IMR-90 (cell line): Measurements from ENCODE around the gene ARID4B. TPM values are rescaled to one million over a fixed set of nuclear protein-coding genes. Genes with fewer than 3 reads are reported as not detected.

Source experiments
- ATAC-seq: fragments of 200-7000 bp; cut with Tn5 transposase; 2 replicates; pipeline ENCODE4 v1.9.1; 2020; ENCODE audit warnings: low read depth, mild to moderate bottlenecking, moderate library complexity
- BruUV-seq: library from RNA; stranded (reverse); fragments of 400-500 nt; replicated peaks from 2 replicates; lab custom pipeline; 2021; lab: Mats Ljungman, UMichigan
- CTCF ChIA-PET: fragments of 300-600 bp; formaldehyde crosslinking; extraction: SDS; loops from one replicate; lab custom pipeline; 2021; ENCODE audit warnings: antibody characterized with exemption; lab: Yijun Ruan, JAX
- POLR2A ChIA-PET: fragments of 300-600 bp; sonication (Branson Sonifier 250); formaldehyde crosslinking; loops from one replicate; lab custom pipeline; 2022; ENCODE audit warnings: antibody characterized with exemption; ENCODE audit not compliant: unreplicated experiment; lab: Charles Lee
- DNase-seq: peaks from one replicate; pipeline ENCODE4 v3.0.0; 2013
- H2AFZ ChIP-seq: replicated peaks from 2 replicates; pipeline ENCODE3; 2013; ENCODE audit warnings: low read length, mild to moderate bottlenecking; ENCODE audit not compliant: poor library complexity
- H2AK5ac ChIP-seq: 2 replicates; pipeline ENCODE4 v1.6.1; 2013; ENCODE audit warnings: low read depth, low read length, inconsistent platforms
- H2AK9ac ChIP-seq: replicated peaks from 2 replicates; pipeline ENCODE3; 2013; ENCODE audit warnings: mild to moderate bottlenecking, low read depth, low read length, moderate library complexity; ENCODE audit not compliant: poor library complexity
- H2BK120ac ChIP-seq: 2 replicates; pipeline ENCODE4 v1.6.1; 2013; ENCODE audit warnings: low read depth, low read length, inconsistent platforms
- H2BK15ac ChIP-seq: 3 replicates; pipeline ENCODE4 v1.6.1; 2013; ENCODE audit warnings: low read depth, low read length, inconsistent platforms
- H2BK20ac ChIP-seq: 2 replicates; pipeline ENCODE4 v1.6.1; 2013; ENCODE audit warnings: low read depth, mild to moderate bottlenecking, inconsistent platforms, low read length, moderate library complexity
- H2BK5ac ChIP-seq: 2 replicates; pipeline ENCODE4 v1.6.1; 2013; ENCODE audit warnings: mild to moderate bottlenecking, low read depth, low read length, inconsistent platforms; ENCODE audit not compliant: poor library complexity, severe bottlenecking
- H3K14ac ChIP-seq: replicated peaks from 2 replicates; pipeline ENCODE4 v1.6.1; 2013; ENCODE audit warnings: low read depth, low read length, inconsistent platforms
- H3K18ac ChIP-seq: 2 replicates; pipeline ENCODE4 v1.6.1; 2013; ENCODE audit warnings: low read depth, low read length, control low read depth
- H3K23ac ChIP-seq: 2 replicates; pipeline ENCODE4 v1.6.1; 2013; ENCODE audit warnings: low read depth, low read length, inconsistent platforms
- H3K27ac ChIP-seq: 2 replicates; pipeline ENCODE4 v1.5.1; 2013; ENCODE audit warnings: mild to moderate bottlenecking, control low read depth, low read length; ENCODE audit not compliant: insufficient read depth
- H3K27me3 ChIP-seq: 2 replicates; pipeline ENCODE4 v1.6.1; 2013; ENCODE audit warnings: low read length; ENCODE audit not compliant: control insufficient read depth, insufficient read depth
- H3K36me3 ChIP-seq: 2 replicates; pipeline ENCODE4 v1.6.1; 2013; ENCODE audit warnings: low read length, mixed read lengths; ENCODE audit not compliant: control insufficient read depth, insufficient read depth
- H3K4ac ChIP-seq: 2 replicates; pipeline ENCODE4 v1.6.1; 2013; ENCODE audit warnings: low read depth, low read length, inconsistent platforms
- H3K4me1 ChIP-seq: 2 replicates; pipeline ENCODE4 v1.6.1; 2013; ENCODE audit warnings: low read length, mixed read lengths; ENCODE audit not compliant: control insufficient read depth, insufficient read depth
- H3K4me2 ChIP-seq: 2 replicates; pipeline ENCODE4 v1.6.1; 2013; ENCODE audit warnings: low read depth, mild to moderate bottlenecking, control low read depth, low read length, moderate library complexity
- H3K4me3 ChIP-seq: 2 replicates; pipeline ENCODE4 v1.5.1; 2013; ENCODE audit warnings: low read depth, mild to moderate bottlenecking, control low read depth, low read length, moderate library complexity; ENCODE audit not compliant: insufficient read depth
- H3K56ac ChIP-seq: 2 replicates; pipeline ENCODE4 v1.6.1; 2013; ENCODE audit warnings: low read length, inconsistent platforms; ENCODE audit not compliant: insufficient read depth; ENCODE audit errors: extremely low read depth
- H3K79me1 ChIP-seq, 2 experiments: 2 replicates each; pipeline ENCODE4 v1.6.1; 2013; ENCODE audit warnings: low read length in 2 of 2, inconsistent platforms in 1 of 2, low read depth in 1 of 2
- H3K9ac ChIP-seq: 2 replicates; pipeline ENCODE4 v1.6.1; 2013; ENCODE audit warnings: low read depth, low read length, control low read depth
- H3K9me1 ChIP-seq: 2 replicates; pipeline ENCODE4 v1.6.1; 2013; ENCODE audit warnings: low read length, inconsistent platforms; ENCODE audit not compliant: insufficient read depth
- H3K9me3 ChIP-seq: 2 replicates; pipeline ENCODE4 v1.6.1; 2013; ENCODE audit warnings: low read length; ENCODE audit not compliant: control insufficient read depth, insufficient read depth
- H4K20me1 ChIP-seq: 2 replicates; pipeline ENCODE4 v1.6.1; 2013; ENCODE audit warnings: low read length, inconsistent platforms; ENCODE audit not compliant: insufficient read depth
- H4K5ac ChIP-seq: 2 replicates; pipeline ENCODE4 v1.6.1; 2013; ENCODE audit warnings: mild to moderate bottlenecking, low read depth, low read length, control low read depth
- H4K8ac ChIP-seq, 2 experiments: 2 replicates each; pipeline ENCODE4 v1.6.1; 2013; ENCODE audit warnings: low read depth in 2 of 2, low read length in 2 of 2, control low read depth in 1 of 2, inconsistent platforms in 1 of 2
- H4K91ac ChIP-seq: 2 replicates; pipeline ENCODE4 v1.6.1; 2013; ENCODE audit warnings: low read depth, low read length, inconsistent platforms; ENCODE audit not compliant: insufficient read depth
- CHD1 ChIP-seq: IDR thresholded peaks from 2 replicates; pipeline ENCODE4 v1.6.1; 2012; ENCODE audit warnings: low read depth, low read length, improper control_type of control experiment
- MAFK ChIP-seq: IDR thresholded peaks from 2 replicates; pipeline ENCODE4 v1.6.1; 2012; ENCODE audit warnings: low read depth, low read length, improper control_type of control experiment
- POLR2A ChIP-seq: IDR thresholded peaks from 2 replicates; pipeline ENCODE4 v1.6.1; 2012; ENCODE audit warnings: mild to moderate bottlenecking, low read depth, low read length
- RAD21 ChIP-seq: IDR thresholded peaks from 2 replicates; pipeline ENCODE4 v1.6.1; 2012; ENCODE audit warnings: low read length, improper control_type of control experiment
- RCOR1 ChIP-seq: IDR thresholded peaks from 2 replicates; pipeline ENCODE4 v1.6.1; 2012; ENCODE audit warnings: mild to moderate bottlenecking, low read length, improper control_type of control experiment; ENCODE audit not compliant: insufficient replicate concordance
- WGBS, 2 experiments: methylation state at CpG; one replicate each; pipeline versions ENCODE4 v1.1.5 to v1.1.7; 2013; ENCODE audit warnings: missing lambda C conversion rate in 2 of 2; ENCODE audit not compliant: insufficient read length in 1 of 2; ENCODE audit errors: extremely low coverage in 2 of 2; 5-methylcytosine and 5-hydroxymethylcytosine counted together
- dilution Hi-C: fragments of 300-500 bp; cut with HindIII; formaldehyde crosslinking; loops from one replicate; pipeline ENCODE4 v1.14.3; 2018; ENCODE audit warnings: low sequenced_read_pairs; ENCODE audit not compliant: unreplicated experiment
- in situ Hi-C: fragments of 300-500 bp; cut with MboI; formaldehyde crosslinking; loops from 3 replicates; pipeline ENCODE4 v1.14.3; 2019; ENCODE audit warnings: low sequenced_read_pairs, inconsistent platforms, mixed read lengths
- intact Hi-C: fragments of 100-400 bp; cut with micrococcal nuclease; formaldehyde crosslinking; loops from 2 replicates; pipeline ENCODE4 v1.10.0; 2022
- polyA plus RNA-seq, 3 experiments: library from polyadenylated mRNA; depleted of rRNA; stranded (reverse); fragments of >200 nt; gene quantifications; 2 replicates each; pipeline ENCODE4 v1.2.3, GENCODE V29; 2012; ENCODE audit warnings: low replicate concordance in 1 of 3
- total RNA-seq: library from RNA; depleted of rRNA; stranded (reverse); fragments of >200 nt; gene quantifications from 2 replicates; pipeline ENCODE4 v1.2.3, GENCODE V29; 2012
- TF ChIP-seq, protein P1 (sequence below): conservative IDR thresholded peaks from 2 replicates; pipeline ENCODE4 v1.5.1; 2012; ENCODE audit warnings: mild to moderate bottlenecking, low read depth, low read length, improper control_type of control experiment

Gene ARID4B
- total and polyA plus RNA-seq, 2 of the 4 experiments (the other 2 are of a cell fraction), result 8.5 to 16.0 TPM

DNA sequence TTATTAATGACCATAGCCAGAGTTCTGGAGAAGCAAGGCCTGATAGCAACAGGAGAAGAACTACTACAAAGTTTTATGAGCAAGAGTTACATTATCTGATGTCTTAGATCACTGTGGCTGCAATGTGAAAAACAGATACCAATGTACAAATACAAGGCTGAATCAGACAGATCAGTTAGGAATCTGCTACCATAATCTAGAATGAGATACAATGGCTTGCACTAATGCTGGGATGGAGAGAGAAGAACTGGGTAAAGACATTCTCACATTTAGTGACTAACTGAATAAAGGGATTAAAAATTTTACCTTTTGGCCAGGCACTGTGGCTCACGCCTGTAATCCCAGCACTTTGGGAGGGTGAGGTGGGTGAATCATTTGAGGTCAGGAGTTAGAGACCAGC is 41.3 kb downstream of the ARID4B start:
- Histone ChIP-seq H3K9me3 (no peaks in the 10 kb centered on the region), H3K14ac (no peak overlapping the region), H2AK9ac (no peak overlapping the region), H3K27ac (no peak overlapping the region), H3K9me1 (peaks cover 3% of the 10 kb centered on the region; the same call in 1 of the 2 replicates), H4K20me1 (peaks cover 83% of the 10 kb centered on the region), H2AK5ac (no peak overlapping the region), H3K23ac (no peak overlapping the region), H3K9ac (no peak overlapping the region), H2AFZ (no peak overlapping the region), H3K4me1 (peaks cover 3% of the 10 kb centered on the region), H3K27me3 (no peaks in the 10 kb centered on the region), H3K36me3 (no peaks in the 10 kb centered on the region), H3K18ac (no peak overlapping the region), H3K4me2 (no peak overlapping the region), H3K4me3 (no peak overlapping the region), H3K79me1 (peaks cover 10 to 72% of the 10 kb centered on the region in 2 experiments; a peak in 3 of 4 replicates), H3K56ac (no peak overlapping the region), H2BK5ac (no peak overlapping the region), H4K5ac (no peak overlapping the region), H3K4ac (no peak overlapping the region), H4K91ac (no peak overlapping the region), H4K8ac (no peak overlapping the region), H2BK20ac (no peak overlapping the region), H2BK120ac (no peak overlapping the region), H2BK15ac (no peak overlapping the region)
- dilution Hi-C loops, result no loop called here
- ATAC-seq, result peak; percentile 51
- ChIA-PET CTCF (no interaction called here), POLR2A (no interaction called here)
- in situ Hi-C loops, result no loop called here
- intact Hi-C loops, result no loop called here
- DNase-seq, result peak; percentile 20
- no CpG with 5 or more reads among the region's 1 CpG for WGBS, 2 experiments
- TF ChIP-seq, protein P1, sequence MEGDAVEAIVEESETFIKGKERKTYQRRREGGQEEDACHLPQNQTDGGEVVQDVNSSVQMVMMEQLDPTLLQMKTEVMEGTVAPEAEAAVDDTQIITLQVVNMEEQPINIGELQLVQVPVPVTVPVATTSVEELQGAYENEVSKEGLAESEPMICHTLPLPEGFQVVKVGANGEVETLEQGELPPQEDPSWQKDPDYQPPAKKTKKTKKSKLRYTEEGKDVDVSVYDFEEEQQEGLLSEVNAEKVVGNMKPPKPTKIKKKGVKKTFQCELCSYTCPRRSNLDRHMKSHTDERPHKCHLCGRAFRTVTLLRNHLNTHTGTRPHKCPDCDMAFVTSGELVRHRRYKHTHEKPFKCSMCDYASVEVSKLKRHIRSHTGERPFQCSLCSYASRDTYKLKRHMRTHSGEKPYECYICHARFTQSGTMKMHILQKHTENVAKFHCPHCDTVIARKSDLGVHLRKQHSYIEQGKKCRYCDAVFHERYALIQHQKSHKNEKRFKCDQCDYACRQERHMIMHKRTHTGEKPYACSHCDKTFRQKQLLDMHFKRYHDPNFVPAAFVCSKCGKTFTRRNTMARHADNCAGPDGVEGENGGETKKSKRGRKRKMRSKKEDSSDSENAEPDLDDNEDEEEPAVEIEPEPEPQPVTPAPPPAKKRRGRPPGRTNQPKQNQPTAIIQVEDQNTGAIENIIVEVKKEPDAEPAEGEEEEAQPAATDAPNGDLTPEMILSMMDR, result no peak
- TF ChIP-seq RAD21 (no peak), POLR2A (no peak), MAFK (no peak), RCOR1 (no peak), CHD1 (no peak)
- no TSS peak for BruUV-seq
